HG02610 (cell line): Measurements from ENCODE around the gene SIGLEC10.
A peak's percentile ranks its signal among the peaks of the same experiment; 100 is the strongest.
"Not testable (repeated sequence)": the region's sequence is repeated elsewhere in the genome, so short reads cannot be mapped to it uniquely, and the experiment has no call there.

Experiments
- ATAC-seq: cut with Tn5 transposase; IDR thresholded peaks from one replicate; pipeline ENCODE4 v1.9.1; 2021; ENCODE audit warnings: mild to moderate bottlenecking, moderate library complexity; ENCODE audit not compliant: unreplicated experiment

SIGLEC10 gene

GRCh38 chr19:51417107-51417809 lies at the start of gene SIGLEC10:
Gene SIGLEC10, minus strand, starts transcription at chr19:51417642. Its CDS starts 61 bp downstream, at chr19:51417581.
- peak; percentile 62 for ATAC-seq

GRCh38 chr19:51466723-51467122 lies 49.3 kb upstream of the SIGLEC10 start:
- ATAC-seq, result no peak

GRCh38 chr19:51463976-51464581 lies 46.6 kb upstream of the SIGLEC10 start:
- not testable (repeated sequence) for ATAC-seq

- ATAC-seq, result no peak
Observed at GRCh38 chr19:51462681-51463080, 45.2 kb upstream of the SIGLEC10 start.

GRCh38 chr19:51462276-51462675 lies 44.8 kb upstream of the SIGLEC10 start:
- no peak for ATAC-seq

GRCh38 chr19:51461723-51462161 lies 44.3 kb upstream of the SIGLEC10 start:
- no peak for ATAC-seq

GRCh38 chr19:51460164-51460992 lies 42.9 kb upstream of the SIGLEC10 start:
- ATAC-seq, result no peak

- ATAC-seq, result no peak
Observed at GRCh38 chr19:51458899-51459505, 41.6 kb upstream of the SIGLEC10 start.

GRCh38 chr19:51458051-51458645 lies 40.7 kb upstream of the SIGLEC10 start, which contains the start of gene SIGLEC8:
Gene SIGLEC8, minus strand, starts transcription at chr19:51458454. Its CDS starts 67 bp downstream, at chr19:51458387.
- ATAC-seq, result no peak

GRCh38 chr19:51457351-51458013 lies 40.0 kb upstream of the SIGLEC10 start:
- ATAC-seq, result no peak

GRCh38 chr19:51456541-51457290 lies 39.3 kb upstream of the SIGLEC10 start:
- no peak for ATAC-seq

GRCh38 chr19:51450730-51451307 lies 33.4 kb upstream of the SIGLEC10 start:
- ATAC-seq, result no peak

GRCh38 chr19:51448411-51449016 lies 31.1 kb upstream of the SIGLEC10 start:
- ATAC-seq, result no peak

- ATAC-seq, result no peak
Observed at GRCh38 chr19:51448011-51448410, 30.6 kb upstream of the SIGLEC10 start.

- not testable (repeated sequence) for ATAC-seq
Observed at GRCh38 chr19:51447510-51447909, 30.1 kb upstream of the SIGLEC10 start.

GRCh38 chr19:51441410-51442390 lies 24.3 kb upstream of the SIGLEC10 start:
- peak; percentile 95 for ATAC-seq

GRCh38 chr19:51440846-51441409 lies 23.5 kb upstream of the SIGLEC10 start:
- ATAC-seq, result no peak
